ENCODE measurements around the gene VWC2. TPM values are rescaled to one million over a fixed set of nuclear protein-coding genes. Genes with fewer than 3 reads are reported as not detected.
"Not testable (repeated sequence)": the region's sequence is repeated elsewhere in the genome, so short reads cannot be mapped to it uniquely, and the experiment has no call there.

The VWC2 gene
- total RNA-seq, 4 donors from 2014 or later: under 0.01 to 0.16 (median 0.06) TPM; not detected in 1

DNA sequence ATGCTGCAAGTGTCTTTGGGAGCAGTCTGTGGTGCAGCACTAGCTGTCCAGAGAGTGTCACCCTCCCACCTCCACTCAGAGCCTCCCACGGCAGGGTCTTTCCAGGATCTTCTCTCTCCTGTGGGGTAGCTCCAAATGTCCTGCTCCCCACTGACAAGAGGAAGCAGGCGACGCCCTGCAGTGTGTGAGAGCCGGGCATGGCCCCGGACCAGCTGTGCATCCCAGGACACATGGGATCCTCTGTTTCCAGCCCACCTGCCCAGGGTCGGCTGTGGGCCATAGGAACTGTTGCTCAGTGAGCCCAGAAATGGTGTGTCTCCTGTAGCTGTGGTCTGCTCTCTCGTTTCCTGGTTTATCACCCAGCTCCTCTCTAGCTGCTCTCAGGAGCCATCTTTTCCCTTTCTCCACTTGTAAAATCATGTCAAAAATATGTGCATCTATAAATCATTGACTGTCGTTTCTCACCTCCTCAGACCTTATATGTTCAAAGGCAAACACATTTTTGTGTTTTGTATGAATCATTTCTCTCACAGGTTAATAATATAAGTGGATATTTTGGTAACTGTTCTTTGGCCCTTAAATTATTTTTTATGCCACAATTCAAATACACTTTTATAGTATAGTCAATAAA, 74.9 kb downstream of the VWC2 start:
- no peak for ATAC-seq (ENCODE audit: low FRiP score)
- TF ChIP-seq, protein P1, sequence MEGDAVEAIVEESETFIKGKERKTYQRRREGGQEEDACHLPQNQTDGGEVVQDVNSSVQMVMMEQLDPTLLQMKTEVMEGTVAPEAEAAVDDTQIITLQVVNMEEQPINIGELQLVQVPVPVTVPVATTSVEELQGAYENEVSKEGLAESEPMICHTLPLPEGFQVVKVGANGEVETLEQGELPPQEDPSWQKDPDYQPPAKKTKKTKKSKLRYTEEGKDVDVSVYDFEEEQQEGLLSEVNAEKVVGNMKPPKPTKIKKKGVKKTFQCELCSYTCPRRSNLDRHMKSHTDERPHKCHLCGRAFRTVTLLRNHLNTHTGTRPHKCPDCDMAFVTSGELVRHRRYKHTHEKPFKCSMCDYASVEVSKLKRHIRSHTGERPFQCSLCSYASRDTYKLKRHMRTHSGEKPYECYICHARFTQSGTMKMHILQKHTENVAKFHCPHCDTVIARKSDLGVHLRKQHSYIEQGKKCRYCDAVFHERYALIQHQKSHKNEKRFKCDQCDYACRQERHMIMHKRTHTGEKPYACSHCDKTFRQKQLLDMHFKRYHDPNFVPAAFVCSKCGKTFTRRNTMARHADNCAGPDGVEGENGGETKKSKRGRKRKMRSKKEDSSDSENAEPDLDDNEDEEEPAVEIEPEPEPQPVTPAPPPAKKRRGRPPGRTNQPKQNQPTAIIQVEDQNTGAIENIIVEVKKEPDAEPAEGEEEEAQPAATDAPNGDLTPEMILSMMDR (IDR thresholded peaks at IDR 0.05): no peak
- no peak for DNase-seq (ENCODE audit: low spot score)

DNA sequence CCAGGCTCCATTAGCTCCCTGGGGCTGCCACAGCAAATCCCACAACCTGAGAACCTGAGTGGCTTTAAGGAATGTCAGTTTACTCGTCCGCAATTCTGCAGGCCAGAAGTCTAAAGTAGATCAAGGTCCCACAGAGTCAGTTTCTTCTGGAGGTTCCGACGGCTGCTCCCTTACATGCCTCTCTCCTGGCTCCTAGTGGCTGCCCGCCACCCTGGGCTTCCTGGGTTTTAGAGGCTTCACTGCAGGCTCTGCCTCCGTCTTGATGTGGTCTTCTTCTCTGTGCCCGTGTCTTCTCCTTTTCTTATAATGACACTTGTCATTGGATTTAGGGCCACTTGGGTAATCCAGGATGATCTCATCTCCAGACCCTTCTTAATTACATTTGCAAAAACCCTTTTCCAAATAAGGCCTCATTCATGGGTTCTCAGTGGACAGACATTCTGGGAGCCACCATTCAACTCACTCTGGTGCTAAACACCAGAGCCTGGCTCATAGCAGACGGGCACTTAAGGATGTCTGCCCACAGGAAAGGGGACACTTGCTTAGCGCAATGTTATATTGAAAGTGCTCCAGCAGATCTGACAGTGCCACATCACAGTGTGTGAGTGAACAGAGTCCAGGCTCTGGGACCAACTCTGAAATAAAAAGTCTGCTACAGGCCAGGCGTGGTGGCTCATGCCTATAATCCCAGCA, 77.6 kb downstream of the VWC2 start:
- DNase-seq (ENCODE audit: low spot score) (no peak), ATAC-seq (ENCODE audit: low FRiP score) (no peak)
- TF ChIP-seq, protein P1 (IDR thresholded peaks at IDR 0.05): no peak

DNA sequence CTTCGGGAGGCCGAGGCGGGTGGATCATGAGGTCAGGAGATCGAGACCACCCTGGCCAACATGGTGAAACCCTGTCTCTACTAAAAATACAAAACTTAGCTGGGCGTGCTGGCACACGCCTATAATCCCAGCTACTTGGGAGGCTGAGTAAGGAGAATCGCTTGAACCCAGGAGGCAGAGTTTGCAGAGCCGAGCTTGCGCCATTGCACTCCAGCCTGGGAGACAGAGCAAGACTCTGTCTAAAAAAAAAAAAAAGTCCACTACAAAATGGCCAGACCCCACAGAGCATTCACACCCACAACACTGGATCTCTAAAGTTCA, 78.1 kb downstream of the VWC2 start:
- not testable (repeated sequence) for ATAC-seq (ENCODE audit: low FRiP score); DNase-seq (ENCODE audit: low spot score)

DNA sequence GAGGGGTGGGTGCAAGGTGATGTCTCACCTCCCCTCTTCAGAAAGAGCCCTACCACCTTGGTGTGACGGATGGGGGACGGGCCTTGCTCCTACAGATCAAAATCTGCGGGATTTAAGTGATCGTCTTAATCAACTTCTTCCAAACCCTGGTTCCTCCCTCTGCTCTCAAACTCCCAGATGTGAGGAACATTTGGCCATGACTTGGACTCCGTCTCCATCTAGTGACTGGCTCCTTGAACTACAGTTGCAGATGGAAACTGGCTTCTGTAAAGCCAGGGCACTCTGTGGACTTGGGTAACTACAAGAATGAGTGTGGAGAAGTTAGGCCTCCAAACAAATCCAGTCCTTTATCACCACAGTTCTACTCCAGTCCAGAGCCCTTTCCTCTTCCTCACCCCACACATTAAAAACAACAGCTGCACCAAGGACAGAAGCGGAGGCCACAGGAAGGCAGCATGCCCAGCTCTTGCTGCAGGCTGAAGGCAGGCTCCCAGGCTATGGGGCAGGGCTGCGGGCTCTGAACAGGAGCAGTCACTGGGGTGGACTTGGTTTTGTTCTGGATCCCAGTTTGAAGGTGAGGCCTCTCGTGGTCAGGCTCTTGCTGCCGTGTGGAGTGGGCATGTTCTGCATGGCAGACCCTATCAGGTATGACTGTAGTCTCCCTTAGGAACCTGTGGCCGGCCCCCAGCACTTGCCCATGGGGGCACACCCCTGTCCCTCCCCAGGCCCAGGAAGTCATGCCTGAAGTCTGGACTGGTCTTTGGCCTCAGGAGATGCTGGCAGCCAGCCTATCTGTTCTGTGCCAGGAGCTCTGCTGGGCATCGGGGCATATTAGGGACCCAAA, 79.4 kb downstream of the VWC2 start:
- no peak for DNase-seq (ENCODE audit: low spot score)
- peak; percentile 68 for ATAC-seq (ENCODE audit: low FRiP score)
- TF ChIP-seq, protein P1 (IDR thresholded peaks at IDR 0.05): no peak

DNA sequence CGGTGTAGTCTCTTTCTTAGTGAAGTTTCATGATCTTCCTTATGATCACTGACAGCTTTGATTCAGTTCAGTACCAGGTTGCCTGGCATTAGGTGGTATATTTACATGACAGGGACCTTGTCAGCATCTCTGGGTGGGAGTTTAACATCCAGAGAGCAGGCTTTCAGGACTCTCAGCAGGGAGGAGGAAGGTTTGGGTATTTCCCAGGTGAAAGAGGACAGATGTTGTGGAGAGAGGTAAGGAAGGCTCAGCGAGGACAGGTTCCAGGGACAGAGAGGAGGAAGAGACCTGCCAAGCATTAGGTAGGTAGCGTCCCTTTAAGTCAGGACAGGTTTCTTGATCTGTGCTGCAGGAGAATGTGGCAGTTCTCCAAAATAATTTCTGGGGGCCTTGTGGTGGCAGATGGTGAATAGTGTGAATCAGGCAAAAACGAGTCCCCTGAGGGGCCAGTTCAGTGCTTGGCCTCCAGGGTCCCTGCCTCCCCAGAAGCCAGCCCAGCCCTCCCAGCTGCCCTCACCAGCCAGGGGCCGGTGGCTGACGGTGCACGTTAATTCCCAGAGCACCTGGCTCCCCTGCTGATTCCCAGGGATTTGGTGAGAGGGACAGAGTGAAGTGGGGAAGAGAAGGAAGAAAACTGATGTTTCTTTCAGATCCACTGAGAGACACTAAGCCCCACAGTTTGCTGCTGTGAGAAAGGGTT, 82.0 kb downstream of the VWC2 start:
- TF ChIP-seq, protein P1 (IDR thresholded peaks at IDR 0.05): no peak
- ATAC-seq (ENCODE audit: low FRiP score): no peak
- no peak for DNase-seq (ENCODE audit: low spot score)

DNA sequence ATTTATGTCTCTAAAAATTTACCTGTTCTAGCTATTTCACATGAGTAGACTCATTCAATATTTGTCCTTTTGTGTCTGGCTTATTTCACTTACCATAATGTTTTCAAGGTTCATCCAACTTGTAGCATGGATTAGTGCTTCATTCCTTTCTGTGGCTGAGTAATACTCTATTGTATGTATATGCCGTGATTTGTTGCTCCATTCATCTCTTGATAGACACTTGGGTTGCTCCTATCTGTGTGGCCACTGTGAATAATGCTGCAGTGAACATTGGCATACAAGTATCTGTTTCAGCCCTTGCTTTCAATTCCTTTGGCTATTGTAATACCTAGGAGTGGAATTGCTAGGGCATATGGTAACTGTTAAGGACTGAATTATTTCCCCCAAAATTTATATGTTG, 86.9 kb downstream of the VWC2 start:
- TF ChIP-seq, protein P1 (IDR thresholded peaks at IDR 0.05): no peak
- DNase-seq (ENCODE audit: low spot score): no peak
- no peak for ATAC-seq (ENCODE audit: low FRiP score)
